HL-60/S4 treated with retinoic acid at 250 ng/mL for 4 days and 3 days (cell line): ENCODE measurements around the gene HOXA11.

Experiments
- in situ Hi-C: fragments of 300-500 bp; cut with MboI; formaldehyde crosslinking; loops from 2 replicates; pipeline ENCODE4 v1.7.0; 2022; ENCODE audit warnings: low sequenced_read_pairs

HOXA11 gene

GRCh38 chr7:27161721-27162560, 23.1 kb downstream of the HOXA11 start:
- in situ Hi-C loops: no loop called here

- in situ Hi-C loops: no loop called here
Observed at GRCh38 chr7:27161214-27161720, 23.8 kb downstream of the HOXA11 start.

- in situ Hi-C loops: no loop called here
Observed at GRCh38 chr7:27160546-27161213, 24.4 kb downstream of the HOXA11 start.

- in situ Hi-C loops: no loop called here
Observed at GRCh38 chr7:27160145-27160545, 24.9 kb downstream of the HOXA11 start.

GRCh38 chr7:27159266-27160144, 25.5 kb downstream of the HOXA11 start:
- in situ Hi-C loops: no loop called here

DNA sequence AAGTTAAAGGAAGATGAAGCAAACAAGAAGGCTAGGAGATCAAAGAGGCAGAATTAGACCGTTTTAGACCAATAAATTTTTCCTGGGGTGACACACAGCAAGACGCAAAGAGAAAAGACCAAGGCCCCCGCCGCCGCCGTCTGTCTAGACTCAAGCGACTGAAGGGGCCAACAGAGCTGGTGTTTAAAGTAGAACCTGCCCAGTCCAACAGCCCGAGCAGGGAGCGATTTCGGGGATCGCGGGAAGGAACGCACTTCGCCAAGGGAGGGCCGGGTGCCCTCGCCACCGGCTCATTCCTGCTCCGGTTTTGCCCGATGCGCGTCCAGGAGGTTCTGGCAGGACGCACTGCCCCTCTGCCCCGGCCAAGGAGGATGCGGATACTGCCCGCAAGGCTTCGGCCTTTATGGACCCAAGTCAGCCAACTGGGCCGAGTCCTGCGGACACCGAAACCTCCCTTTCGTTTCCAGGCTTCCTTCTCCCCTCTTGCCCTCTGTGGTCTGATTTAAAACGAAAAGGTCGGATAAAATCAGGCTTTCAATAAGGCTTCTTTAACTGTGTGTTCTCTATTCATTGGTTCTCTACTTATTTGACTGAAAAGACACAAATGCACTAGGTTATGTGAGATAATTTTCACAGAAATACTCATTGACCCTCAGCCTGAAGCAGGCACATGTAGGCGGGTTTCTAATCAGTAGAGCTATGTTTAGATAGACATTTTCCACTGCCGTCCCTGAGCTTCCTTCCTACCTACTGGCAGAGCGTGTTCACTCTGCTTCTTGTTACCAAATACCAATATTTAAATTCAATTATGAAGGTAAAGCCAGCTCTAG, 26.4 kb downstream of the HOXA11 start:
- in situ Hi-C loops: no loop called here

- in situ Hi-C loops: no loop called here
Observed at GRCh38 chr7:27157702-27158431, 27.2 kb downstream of the HOXA11 start.

DNA sequence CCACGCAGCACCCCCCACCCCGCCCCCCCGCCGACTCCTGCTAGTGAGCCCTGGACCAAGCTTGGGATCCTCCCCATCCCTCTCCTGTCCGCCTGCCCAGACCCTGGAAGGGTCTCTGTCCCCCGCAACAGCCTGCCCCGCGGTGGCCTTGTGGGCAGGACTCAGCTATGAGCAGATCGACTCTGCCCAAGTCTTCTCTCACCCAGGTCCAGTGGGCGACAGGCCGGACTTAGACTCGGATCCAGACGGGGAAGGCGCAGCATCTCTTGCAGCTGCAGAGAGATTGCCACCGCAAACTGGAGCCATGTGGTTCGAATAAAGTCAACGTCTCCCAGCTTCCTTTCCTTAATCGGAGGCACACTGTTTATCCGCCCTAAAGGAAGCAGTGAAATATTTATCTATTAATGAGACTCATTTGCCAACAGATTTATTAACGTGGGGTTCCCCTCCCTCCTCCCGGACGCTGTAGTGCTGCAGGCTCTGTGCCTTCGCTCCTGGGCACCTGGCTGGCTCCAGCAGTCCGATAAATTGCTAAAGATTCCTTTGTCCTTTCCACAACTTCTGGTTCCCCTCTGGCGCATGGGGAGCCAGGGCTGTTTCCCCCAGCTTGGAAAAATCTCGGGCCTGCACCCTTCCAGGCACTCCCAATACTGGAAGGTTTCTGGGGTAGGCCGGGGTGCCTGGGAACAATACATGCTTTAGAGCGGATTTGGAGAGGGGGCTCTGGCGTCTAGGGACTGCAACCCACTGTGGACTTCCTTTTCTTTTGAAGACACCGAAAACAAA, 27.9 kb downstream of the HOXA11 start:
- in situ Hi-C loops: no loop called here

- in situ Hi-C loops: no loop called here
Observed at GRCh38 chr7:27156508-27156898, 28.5 kb downstream of the HOXA11 start, which contains the start of gene HOXA7. TSS of gene HOXA7 (minus strand) at chr7:27156675. CDS start at chr7:27156545, 130 bp downstream.

- in situ Hi-C loops: no loop called here
Observed at GRCh38 chr7:27155816-27156507, 29.1 kb downstream of the HOXA11 start.

DNA sequence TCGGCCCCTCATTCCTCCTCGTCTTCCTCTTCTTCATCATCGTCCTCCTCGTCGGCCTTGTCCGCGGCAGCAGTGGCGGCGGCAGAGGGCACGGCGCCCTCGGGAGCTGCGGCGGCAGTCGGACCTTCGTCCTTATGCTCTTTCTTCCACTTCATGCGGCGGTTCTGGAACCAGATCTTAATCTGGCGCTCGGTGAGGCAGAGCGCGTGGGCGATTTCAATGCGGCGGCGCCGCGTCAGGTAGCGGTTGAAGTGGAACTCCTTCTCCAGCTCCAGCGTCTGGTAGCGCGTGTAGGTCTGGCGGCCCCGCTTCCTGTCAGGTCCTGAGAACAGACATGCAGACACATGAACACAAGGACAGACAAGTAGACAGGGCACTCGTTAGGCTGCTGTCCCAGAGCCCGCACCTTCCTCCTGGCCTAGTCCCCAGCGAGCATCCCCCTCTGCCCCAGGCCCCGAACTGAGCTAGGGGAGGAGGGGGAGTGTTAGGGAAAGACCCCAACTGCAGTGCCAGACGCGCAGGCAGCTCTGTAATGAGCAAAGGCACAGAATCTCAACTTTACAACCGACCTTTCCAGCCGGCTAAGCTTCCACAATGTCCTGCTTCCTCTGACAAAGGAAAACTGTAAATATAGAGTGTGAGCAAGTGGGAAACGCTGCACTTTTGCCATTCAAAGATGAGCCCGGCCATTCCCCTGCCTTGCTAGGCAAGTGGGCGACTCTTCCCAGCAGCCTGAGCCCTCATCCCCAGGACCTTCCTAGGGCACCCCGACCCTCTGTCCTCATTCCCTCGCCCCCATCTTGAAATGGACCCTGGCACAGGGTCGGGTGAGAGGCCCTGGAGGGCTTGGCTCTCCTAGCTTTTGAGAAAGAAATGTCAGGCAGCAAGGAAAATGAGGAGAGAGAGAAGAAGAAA, 29.9 kb downstream of the HOXA11 start:
- in situ Hi-C loops: no loop called here

- in situ Hi-C loops: no loop called here
Observed at GRCh38 chr7:27154369-27154768, 30.7 kb downstream of the HOXA11 start.

- in situ Hi-C loops: no loop called here
Observed at GRCh38 chr7:27153526-27153925, 31.5 kb downstream of the HOXA11 start.

DNA sequence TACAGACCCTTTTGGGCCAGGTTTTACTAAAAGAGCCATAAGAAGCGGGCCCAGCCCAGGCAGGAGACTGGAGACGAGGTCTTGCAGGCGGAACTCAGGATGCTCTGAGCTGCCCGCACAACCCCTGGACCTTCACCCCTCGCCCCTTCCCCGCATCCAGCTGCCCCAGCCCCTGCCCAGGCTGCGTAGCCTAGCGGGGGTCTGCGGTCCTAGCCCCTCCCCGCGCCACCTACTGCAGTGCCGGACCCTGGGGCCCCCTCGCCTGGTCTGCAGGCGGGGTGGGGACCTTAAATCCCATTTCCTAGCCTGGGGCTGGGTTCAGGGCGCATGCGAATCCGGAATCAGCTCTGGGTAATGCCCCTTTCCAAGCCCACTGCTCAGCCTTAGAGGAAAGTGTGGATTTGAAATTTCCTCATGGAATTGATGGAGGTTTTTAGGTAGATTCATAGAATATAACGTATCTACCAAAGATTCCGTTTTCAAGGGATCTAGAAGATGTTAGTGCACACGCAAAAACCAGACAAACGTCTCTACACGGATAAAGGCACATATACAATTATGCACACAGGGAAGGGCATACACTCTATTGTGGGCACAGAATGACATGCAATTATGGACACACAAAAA, 32.1 kb downstream of the HOXA11 start:
- in situ Hi-C loops: no loop called here

DNA sequence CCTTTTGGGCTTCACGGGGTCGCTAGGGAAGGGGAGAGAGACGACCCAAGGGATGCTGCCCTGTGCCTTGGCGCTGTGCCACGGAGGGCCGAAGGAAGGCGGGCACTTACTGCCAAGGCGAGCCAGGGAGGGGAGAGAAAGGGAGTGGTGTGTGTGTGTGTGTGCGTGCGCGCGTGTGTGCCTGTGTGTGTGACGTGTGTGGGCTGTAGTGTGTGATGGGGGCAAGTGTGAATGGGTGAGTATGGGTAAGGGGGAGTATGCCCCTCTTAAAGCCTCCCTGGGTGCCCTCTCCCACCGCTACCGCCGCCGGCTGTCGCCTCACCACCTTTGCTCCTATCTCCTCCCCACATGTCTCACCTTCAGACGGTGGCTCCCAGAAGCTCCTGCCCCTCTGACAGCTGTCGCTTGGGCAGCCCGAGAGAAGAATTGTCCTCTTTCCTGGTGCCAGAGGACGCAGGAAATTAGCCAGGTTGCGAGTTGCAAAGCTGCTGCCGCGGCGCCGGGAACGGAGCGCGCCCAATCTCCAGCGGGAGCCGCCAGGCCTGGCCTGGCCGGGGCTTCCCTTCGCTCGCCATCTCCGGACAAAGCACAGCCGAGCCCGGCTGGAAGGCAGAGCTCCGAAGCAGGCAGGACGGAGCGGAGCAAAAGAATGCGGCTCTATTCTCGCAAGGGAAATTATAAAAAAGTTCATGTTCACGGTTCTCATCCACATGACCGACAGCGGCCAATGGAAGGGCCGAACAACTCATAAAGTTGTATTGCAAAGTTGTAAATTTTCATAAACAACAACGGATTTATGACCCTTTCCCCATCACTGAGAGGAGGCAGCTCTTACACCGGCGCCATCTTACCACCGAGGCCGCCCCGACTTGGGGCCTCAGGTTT, 32.9 kb downstream of the HOXA11 start, which contains the start of gene HOXA3:
Gene HOXA3, minus strand, starts transcription at position 653 of the 885 bp plus-strand sequence. CDS start 41,943 bp downstream, outside the sequence.
- in situ Hi-C loops: no loop called here
